Keratinocyte (primary cell): ENCODE results near the gene CARMIL1. TPM values are rescaled to one million over a fixed set of nuclear protein-coding genes. Genes with fewer than 3 reads are reported as not detected.

Source experiments
- DNase-seq: peaks from one replicate; pipeline ENCODE4 v3.0.0-alpha.2; 2011; ENCODE audit warnings: low read depth, missing footprints, low spot score
- FAIRE-seq: peaks from 2 replicates; lab custom pipeline; 2011; peaks lifted over from hg19 to GRCh38; lab: Jason Lieb, UNC
- H2AFZ ChIP-seq: 2 replicates; pipeline ENCODE4 v1.6.0; 2012; ENCODE audit warnings: low read length, control low read depth, inconsistent platforms; ENCODE audit not compliant: control insufficient read depth
- H3K27ac ChIP-seq: 2 replicates; pipeline ENCODE4 v1.5.1; 2011; ENCODE audit warnings: low read length; ENCODE audit not compliant: control insufficient read depth, insufficient read depth
- H3K27me3 ChIP-seq: 3 replicates; pipeline ENCODE4 v1.6.0; 2011; ENCODE audit warnings: low read length; ENCODE audit not compliant: control insufficient read depth, insufficient read depth; ENCODE audit errors: extremely low read depth
- H3K36me3 ChIP-seq, 2 experiments: 2 replicates in 1 of 2; 3 replicates in 1 of 2; pipeline ENCODE4 v1.5.1; 2011; ENCODE audit warnings: low read length in 2 of 2, mild to moderate bottlenecking in 1 of 2; ENCODE audit not compliant: control insufficient read depth in 2 of 2, insufficient read depth in 2 of 2; ENCODE audit errors: extremely low read depth in 1 of 2
- H3K4me1 ChIP-seq: 3 replicates; pipeline ENCODE4 v1.5.1; 2011; ENCODE audit warnings: low read length; ENCODE audit not compliant: control insufficient read depth, insufficient read depth; ENCODE audit errors: extremely low read depth
- H3K4me2 ChIP-seq: 3 replicates; pipeline ENCODE4 v1.6.0; 2011; ENCODE audit warnings: low read depth, low read length; ENCODE audit not compliant: control insufficient read depth, insufficient read depth; ENCODE audit errors: extremely low read depth
- H3K4me3 ChIP-seq, 3 experiments: fragments of 200-600 bp in 1 of 3; sonication (generic) in 1 of 3; 2 replicates in 2 of 3; 3 replicates in 1 of 3; pipeline ENCODE4 v1.5.1; 2011 to 2016; ENCODE audit warnings: low read length in 3 of 3, mild to moderate bottlenecking in 3 of 3, control low read depth in 2 of 3, inconsistent platforms in 1 of 3, low read depth in 1 of 3, mixed read lengths in 1 of 3, mixed run types in 1 of 3, moderate library complexity in 1 of 3; ENCODE audit not compliant: control insufficient read depth in 2 of 3, insufficient read depth in 2 of 3; ENCODE audit errors: extremely low read depth in 1 of 3
- H3K79me2 ChIP-seq: 2 replicates; pipeline ENCODE4 v1.6.0; 2012; ENCODE audit warnings: low read length; ENCODE audit not compliant: control insufficient read depth, insufficient read depth
- H3K9ac ChIP-seq: 3 replicates; pipeline ENCODE4 v1.6.0; 2011; ENCODE audit warnings: low read length; ENCODE audit not compliant: control insufficient read depth, insufficient read depth; ENCODE audit errors: extremely low read depth
- H3K9me1 ChIP-seq: 3 replicates; pipeline ENCODE4 v1.6.0; 2011; ENCODE audit warnings: low read length; ENCODE audit not compliant: control insufficient read depth, insufficient read depth; ENCODE audit errors: extremely low read depth
- H3K9me3 ChIP-seq: 2 replicates; pipeline ENCODE4 v1.5.1; 2012; ENCODE audit warnings: low read depth, low read length; ENCODE audit not compliant: control insufficient read depth
- H4K20me1 ChIP-seq: 3 replicates; pipeline ENCODE4 v1.6.0; 2011; ENCODE audit warnings: low read length; ENCODE audit not compliant: control insufficient read depth, insufficient read depth; ENCODE audit errors: extremely low read depth
- CTCF ChIP-seq, 3 experiments: IDR thresholded peaks in 1 of 3; conservative IDR thresholded peaks in 1 of 3; optimal IDR thresholded peaks in 1 of 3; 2 replicates in 2 of 3; 3 replicates in 1 of 3; pipeline versions ENCODE3 to v1.5.1; 2011; ENCODE audit warnings: low read length in 3 of 3, mild to moderate bottlenecking in 3 of 3, moderate library complexity in 2 of 3, control low read depth in 1 of 3, inconsistent platforms in 1 of 3; ENCODE audit not compliant: insufficient read depth in 2 of 3; ENCODE audit errors: extremely low read depth in 1 of 3
- EZH2 ChIP-seq: IDR thresholded peaks from one replicate; pipeline ENCODE4 v1.6.1; 2012; ENCODE audit warnings: inconsistent platforms, mild to moderate bottlenecking, low read length, moderate library complexity
- dilution Hi-C: fragments of 300-500 bp; cut with MboI; formaldehyde crosslinking; loops from one replicate; pipeline ENCODE4 v1.7.0; 2020; ENCODE audit warnings: low sequenced_read_pairs; ENCODE audit not compliant: extremely low pct_ligation_motif_present
- polyA plus RNA-seq, 5 experiments: library from polyadenylated mRNA; depleted of rRNA in 3 of 5; stranded (reverse) in 3 of 5; stranded (forward) in 1 of 5; unstranded in 1 of 5; fragments of >200 nt; gene quantifications; 1 replicate in 1 of 5; 2 replicates in 3 of 5; 3 replicates in 1 of 5; pipeline versions ENCODE4 v1.2.1 to v1.2.3, GENCODE V29; 2011 to 2012; ENCODE audit warnings: missing spikeins in 2 of 5, low read depth in 1 of 5, low replicate concordance in 1 of 5

CARMIL1 gene
- polyA plus RNA-seq, 1 donor (not counting 4 experiments of a cell fraction or from before 2014, with no cell fraction given), result 18.9 TPM

- dilution Hi-C loops, result no loop called here
- FAIRE-seq, result no peak
- no peaks in the 10 kb centered on the region for H3K79me2 ChIP-seq
- H3K4me1 ChIP-seq, result no peaks in the 10 kb centered on the region
- no peaks in the 10 kb centered on the region for H3K36me3 ChIP-seq
- no peaks in the 10 kb centered on the region for H3K27me3 ChIP-seq
- TF ChIP-seq CTCF (optimal IDR thresholded peaks at IDR 0.05 in 1 of 3, IDR thresholded peaks at IDR 0.05 in 1 of 3, conservative IDR thresholded peaks at IDR 0.05 in 1 of 3; ENCODE audit: extremely low read depth in 1 of 3, insufficient read depth in 2 of 3, low read length in 3 of 3) (no peak), EZH2 (no peak)
- H2AFZ ChIP-seq, result no peak overlapping the region
- no peaks in the 10 kb centered on the region for H4K20me1 ChIP-seq
- no peak overlapping the region for H3K9ac ChIP-seq
- no peaks in the 10 kb centered on the region for H3K9me3 ChIP-seq
- DNase-seq, result no peak
- no peak overlapping the region for H3K27ac ChIP-seq
- H3K9me1 ChIP-seq, result no peaks in the 10 kb centered on the region
- H3K4me3 ChIP-seq, result no peak overlapping the region
- no peak overlapping the region for H3K4me2 ChIP-seq
Measured at GRCh38 chr6:25640891-25641290, 361.7 kb downstream of the CARMIL1 start.

GRCh38 chr6:25641377-25641776 is 362.2 kb downstream of the CARMIL1 start:
- H3K27me3 ChIP-seq, result no peaks in the 10 kb centered on the region
- TF ChIP-seq CTCF (optimal IDR thresholded peaks at IDR 0.05 in 1 of 3, IDR thresholded peaks at IDR 0.05 in 1 of 3, conservative IDR thresholded peaks at IDR 0.05 in 1 of 3; ENCODE audit: extremely low read depth in 1 of 3, insufficient read depth in 2 of 3, low read length in 3 of 3), result no peak
- no peak for TF ChIP-seq EZH2
- FAIRE-seq, result no peak

More at GRCh38 chr6:25641377-25641776, 362.2 kb downstream of the CARMIL1 start:
- dilution Hi-C loops, result no loop called here
- Histone ChIP-seq H3K9me3 (no peaks in the 10 kb centered on the region), H4K20me1 (no peaks in the 10 kb centered on the region), H3K9me1 (no peaks in the 10 kb centered on the region), H3K4me1 (no peaks in the 10 kb centered on the region), H3K79me2 (no peaks in the 10 kb centered on the region), H3K9ac (no peak overlapping the region), H3K36me3 (no peaks in the 10 kb centered on the region), H3K4me3 (no peak overlapping the region), H2AFZ (no peak overlapping the region), H3K27ac (no peak overlapping the region), H3K4me2 (no peak overlapping the region)
- no peak for DNase-seq
